ENCODE results near the gene CCR5AS.

Gene CCR5AS

DNA sequence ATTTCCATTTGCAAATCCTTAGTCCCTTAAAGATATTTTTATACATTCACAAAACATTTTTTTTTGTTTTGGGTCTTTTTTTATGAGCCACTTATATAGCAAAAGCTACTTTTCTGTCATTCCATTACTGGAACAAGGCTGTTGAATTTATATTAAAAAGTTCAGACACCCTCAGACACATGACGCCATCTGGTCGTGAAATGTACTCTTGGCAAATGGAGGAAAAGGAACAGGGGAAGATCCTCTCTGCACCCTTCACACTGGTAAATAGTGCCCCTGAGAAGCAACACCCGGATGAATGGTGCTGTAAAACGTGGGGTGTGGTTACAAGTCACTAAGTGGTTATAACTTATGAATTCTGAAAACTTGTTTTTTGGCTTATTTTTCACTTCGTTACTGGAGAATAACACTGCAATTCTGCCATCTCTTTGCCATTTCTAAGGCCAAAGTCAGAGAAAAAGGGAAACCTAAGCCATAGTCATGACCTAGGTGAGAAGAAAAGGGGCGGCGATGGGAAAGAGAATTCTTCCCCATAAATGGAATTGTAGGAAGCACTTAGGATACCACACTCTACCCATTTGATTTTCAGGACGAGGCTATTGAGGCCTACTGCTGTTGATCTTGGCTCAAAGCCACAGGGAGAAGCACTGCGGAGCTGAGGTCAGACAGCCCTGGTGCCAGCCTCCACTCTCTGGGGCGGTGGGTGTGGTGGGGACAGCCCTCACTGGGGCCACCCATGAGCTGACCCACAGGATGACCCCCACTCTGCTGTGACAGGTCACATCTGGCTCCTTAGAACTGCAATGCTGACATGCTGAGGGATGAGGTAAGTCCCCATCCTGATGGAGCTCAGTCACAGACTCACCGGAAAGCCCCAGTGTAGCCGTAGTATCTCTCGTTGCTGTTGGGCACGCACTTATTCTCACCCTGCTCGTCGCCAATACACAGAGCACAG, 36.0 kb upstream of the CCR5AS start:
- DNase-seq (ENCODE audit: low read depth in 1 of 2, low spot score in 2 of 2) (no peak), FAIRE-seq (no peak)
- Histone ChIP-seq H3K79me2 (ENCODE audit: control insufficient read depth in 1 of 2, insufficient read depth in 2 of 2, low read length in 2 of 2) (no peaks in the 10 kb centered on the region), H3K79me1 (ENCODE audit: low read depth, low read length) (no peaks in the 10 kb centered on the region), H2BK20ac (ENCODE audit: low read length) (no peak overlapping the region), H3K27me3 (replicated peaks in 1 of 4; ENCODE audit: control insufficient read depth in 3 of 4, extremely low read depth in 1 of 4, insufficient read depth in 3 of 4, low read length in 3 of 4) (no peaks in the 10 kb centered on the region), H3K4me3 (ENCODE audit: extremely low read depth in 1 of 4, insufficient read depth in 2 of 4, low read depth in 3 of 4, low read length in 4 of 4) (no peak overlapping the region), H3K36me3 (ENCODE audit: control insufficient read depth in 2 of 4, insufficient read depth in 4 of 4, low read length in 3 of 4) (no peaks in the 10 kb centered on the region), H3K18ac (ENCODE audit: extremely low read depth, low read length) (no peak overlapping the region), H3K23me2 (ENCODE audit: low read depth, low read length) (no peaks in the 10 kb centered on the region; the same call in 1 of the 2 replicates), H2AFZ (ENCODE audit: low read length) (no peak overlapping the region), H2BK120ac (replicated peaks; ENCODE audit: low read depth, low read length) (no peak overlapping the region), H2BK5ac (ENCODE audit: low read depth, low read length) (no peak overlapping the region), H3K9me3 (ENCODE audit: insufficient read depth in 2 of 2, low read depth in 1 of 2, low read length in 1 of 2) (no peaks in the 10 kb centered on the region), H4K20me1 (replicated peaks in 1 of 2; ENCODE audit: control insufficient read depth in 1 of 2, insufficient read depth in 2 of 2, low read length in 2 of 2) (no peaks in the 10 kb centered on the region), H3K23ac (ENCODE audit: insufficient read length) (no peak overlapping the region), H4K5ac (ENCODE audit: insufficient read length, low read depth, low read length) (no peak overlapping the region), H3K27ac (ENCODE audit: low read depth, low read length) (no peak overlapping the region), H3K14ac (ENCODE audit: insufficient read length) (no peak overlapping the region), H3K9ac (replicated peaks in 1 of 4; ENCODE audit: extremely low read depth in 1 of 4, low read depth in 3 of 4, low read length in 3 of 4) (no peak overlapping the region), H2AK5ac (ENCODE audit: low read depth, low read length) (no peak overlapping the region), H3K4me1 (replicated peaks in 1 of 4; ENCODE audit: control insufficient read depth in 3 of 4, insufficient read depth in 4 of 4, low read length in 3 of 4) (peaks cover 0 to 5% (median 2%) of the 10 kb centered on the region in 4 experiments; a peak in 4 of 7 replicates), H3K56ac (replicated peaks; ENCODE audit: insufficient read length, low read depth, low read length) (no peak overlapping the region), H2BK12ac (ENCODE audit: low read depth, low read length) (no peak overlapping the region), H3K4ac (replicated peaks; ENCODE audit: insufficient read length, low read depth, low read length) (no peak overlapping the region), H2BK15ac (ENCODE audit: low read length) (no peak overlapping the region), H4K8ac (ENCODE audit: extremely low read depth, insufficient read depth, low read length) (no peak overlapping the region), H4K91ac (replicated peaks; ENCODE audit: insufficient read length, low read length) (no peak overlapping the region), H3K4me2 (ENCODE audit: insufficient read depth in 1 of 2, low read depth in 2 of 2, low read length in 2 of 2) (no peak overlapping the region)
- ChIA-PET POLR2A (ENCODE audit: partially characterized antibody) (interaction anchor here (0.8 kb wide), 1 partner anchor 9 kb away, joined by 3 read pairs; no protein-coding TSS in a partner anchor), CTCF (ENCODE audit: partially characterized antibody) (interaction anchor here (0.6 to 4.2 kb wide), 17 partner anchors 10 to 278 kb away, joined by 3 to 22 read pairs (median 3); partner anchors contain the start of gene CCR2)
- WGBS, 2 experiments (ENCODE audit: extremely low coverage in 1 of 2, insufficient coverage in 1 of 2, insufficient read length in 1 of 2, insufficient replicate concordance in 2 of 2, low coverage in 1 of 2, low lambda C conversion rate in 2 of 2, missing lambda C conversion rate in 1 of 2) = 78% methylated on average over 16 of the region's 16 CpGs; no CpG with 5 or more reads in 1 of the 2 experiments
- TF ChIP-seq RAD21 (IDR thresholded peaks at IDR 0.05 in 1 of 2, conservative IDR thresholded peaks at IDR 0.05 in 1 of 2; ENCODE audit: low read depth in 2 of 2, low read length in 2 of 2) = peak; percentile 55 to 66
- TF ChIP-seq, protein P1, sequence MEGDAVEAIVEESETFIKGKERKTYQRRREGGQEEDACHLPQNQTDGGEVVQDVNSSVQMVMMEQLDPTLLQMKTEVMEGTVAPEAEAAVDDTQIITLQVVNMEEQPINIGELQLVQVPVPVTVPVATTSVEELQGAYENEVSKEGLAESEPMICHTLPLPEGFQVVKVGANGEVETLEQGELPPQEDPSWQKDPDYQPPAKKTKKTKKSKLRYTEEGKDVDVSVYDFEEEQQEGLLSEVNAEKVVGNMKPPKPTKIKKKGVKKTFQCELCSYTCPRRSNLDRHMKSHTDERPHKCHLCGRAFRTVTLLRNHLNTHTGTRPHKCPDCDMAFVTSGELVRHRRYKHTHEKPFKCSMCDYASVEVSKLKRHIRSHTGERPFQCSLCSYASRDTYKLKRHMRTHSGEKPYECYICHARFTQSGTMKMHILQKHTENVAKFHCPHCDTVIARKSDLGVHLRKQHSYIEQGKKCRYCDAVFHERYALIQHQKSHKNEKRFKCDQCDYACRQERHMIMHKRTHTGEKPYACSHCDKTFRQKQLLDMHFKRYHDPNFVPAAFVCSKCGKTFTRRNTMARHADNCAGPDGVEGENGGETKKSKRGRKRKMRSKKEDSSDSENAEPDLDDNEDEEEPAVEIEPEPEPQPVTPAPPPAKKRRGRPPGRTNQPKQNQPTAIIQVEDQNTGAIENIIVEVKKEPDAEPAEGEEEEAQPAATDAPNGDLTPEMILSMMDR (IDR thresholded peaks at IDR 0.05; ENCODE audit: control extremely low read depth in 1 of 3, insufficient read depth in 1 of 3, low read depth in 1 of 3, low read length in 3 of 3) = peak in 2 of 3 experiments; percentile 44 to 57; a peak in 2 of 4 replicates
- no peak for TF ChIP-seq TAF1 (IDR thresholded peaks at IDR 0.05; ENCODE audit: low read depth, low read length)
- TF ChIP-seq, protein P2, sequence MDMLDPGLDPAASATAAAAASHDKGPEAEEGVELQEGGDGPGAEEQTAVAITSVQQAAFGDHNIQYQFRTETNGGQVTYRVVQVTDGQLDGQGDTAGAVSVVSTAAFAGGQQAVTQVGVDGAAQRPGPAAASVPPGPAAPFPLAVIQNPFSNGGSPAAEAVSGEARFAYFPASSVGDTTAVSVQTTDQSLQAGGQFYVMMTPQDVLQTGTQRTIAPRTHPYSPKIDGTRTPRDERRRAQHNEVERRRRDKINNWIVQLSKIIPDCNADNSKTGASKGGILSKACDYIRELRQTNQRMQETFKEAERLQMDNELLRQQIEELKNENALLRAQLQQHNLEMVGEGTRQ (IDR thresholded peaks at IDR 0.05; ENCODE audit: low read length) = no peak
- TF ChIP-seq RBBP5 (IDR thresholded peaks at IDR 0.05; ENCODE audit: borderline replicate concordance, low read depth, low read length) = no peak
- no peak for TF ChIP-seq RXRA (IDR thresholded peaks at IDR 0.05; ENCODE audit: insufficient read depth, low read depth, low read length)
